ENCODE measurements around the gene PLCH2. TPM values are rescaled to one million over a fixed set of nuclear protein-coding genes. Genes with fewer than 3 reads are reported as not detected.

Gene PLCH2
- total RNA-seq, 2 experiments from 2014 or later: 1.4 to 2.2 TPM

DNA sequence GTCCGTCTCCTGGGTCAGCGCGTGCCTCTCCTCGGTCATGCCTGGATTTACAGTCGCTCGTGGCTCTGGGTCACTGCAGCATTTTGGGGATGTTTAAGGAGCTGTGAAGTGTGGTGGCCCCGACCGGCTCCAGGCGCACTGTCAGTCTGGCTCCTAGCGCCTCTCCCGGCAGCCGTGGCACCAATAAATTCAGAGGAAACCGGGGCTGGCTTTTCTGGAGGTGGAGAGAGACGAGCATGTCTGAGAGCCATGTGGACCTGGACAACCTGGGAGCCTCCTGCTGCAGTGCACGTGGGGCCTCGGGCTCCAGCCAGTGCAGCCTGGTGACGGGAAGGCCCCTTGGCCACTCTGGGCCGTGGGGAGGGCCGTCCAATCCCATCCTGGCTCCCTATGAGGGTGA is 17.1 kb downstream of the PLCH2 start:
- H3K4me1 ChIP-seq (ENCODE audit: insufficient read depth, low read length, poor library complexity, severe bottlenecking): peaks cover 69% of the 10 kb centered on the region
- H3K9me2 ChIP-seq (ENCODE audit: insufficient read depth, low read length): no peaks in the 10 kb centered on the region
- H3K9me3 ChIP-seq (ENCODE audit: low read length): no peaks in the 10 kb centered on the region
- H3K27ac ChIP-seq (ENCODE audit: low read depth, low read length, poor library complexity, severe bottlenecking): no peak overlapping the region
- no peak for DNase-seq (ENCODE audit: low spot score)
- TF ChIP-seq EZH2phosphoT487 (IDR thresholded peaks at IDR 0.05; ENCODE audit: borderline replicate concordance, low read depth, low read length): no peak
- TF ChIP-seq, protein P1, sequence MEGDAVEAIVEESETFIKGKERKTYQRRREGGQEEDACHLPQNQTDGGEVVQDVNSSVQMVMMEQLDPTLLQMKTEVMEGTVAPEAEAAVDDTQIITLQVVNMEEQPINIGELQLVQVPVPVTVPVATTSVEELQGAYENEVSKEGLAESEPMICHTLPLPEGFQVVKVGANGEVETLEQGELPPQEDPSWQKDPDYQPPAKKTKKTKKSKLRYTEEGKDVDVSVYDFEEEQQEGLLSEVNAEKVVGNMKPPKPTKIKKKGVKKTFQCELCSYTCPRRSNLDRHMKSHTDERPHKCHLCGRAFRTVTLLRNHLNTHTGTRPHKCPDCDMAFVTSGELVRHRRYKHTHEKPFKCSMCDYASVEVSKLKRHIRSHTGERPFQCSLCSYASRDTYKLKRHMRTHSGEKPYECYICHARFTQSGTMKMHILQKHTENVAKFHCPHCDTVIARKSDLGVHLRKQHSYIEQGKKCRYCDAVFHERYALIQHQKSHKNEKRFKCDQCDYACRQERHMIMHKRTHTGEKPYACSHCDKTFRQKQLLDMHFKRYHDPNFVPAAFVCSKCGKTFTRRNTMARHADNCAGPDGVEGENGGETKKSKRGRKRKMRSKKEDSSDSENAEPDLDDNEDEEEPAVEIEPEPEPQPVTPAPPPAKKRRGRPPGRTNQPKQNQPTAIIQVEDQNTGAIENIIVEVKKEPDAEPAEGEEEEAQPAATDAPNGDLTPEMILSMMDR (conservative IDR thresholded peaks at IDR 0.05; ENCODE audit: low read length): no peak
- H3K4me2 ChIP-seq (ENCODE audit: low read length): no peak overlapping the region
- intact Hi-C loops (cut with micrococcal nuclease; ENCODE audit: unreplicated experiment): no loop called here
- H4K20me1 ChIP-seq (ENCODE audit: insufficient read depth, low read length): no peaks in the 10 kb centered on the region
- ChIA-PET POLR2A (no interaction called here), CTCF (ENCODE audit: unreplicated experiment) (no interaction called here)
- H3K36me3 ChIP-seq (ENCODE audit: insufficient read depth, low read length): no peaks in the 10 kb centered on the region
- no peak overlapping the region for H2AFZ ChIP-seq (ENCODE audit: low read length)
- no peak overlapping the region for H3K4me3 ChIP-seq (ENCODE audit: low read depth, low read length, poor library complexity, severe bottlenecking)
- no TSS peak for BruUV-seq (replicated peaks)
- no peaks in the 10 kb centered on the region for H3K79me2 ChIP-seq (ENCODE audit: insufficient read depth, low read depth, low read length)

DNA sequence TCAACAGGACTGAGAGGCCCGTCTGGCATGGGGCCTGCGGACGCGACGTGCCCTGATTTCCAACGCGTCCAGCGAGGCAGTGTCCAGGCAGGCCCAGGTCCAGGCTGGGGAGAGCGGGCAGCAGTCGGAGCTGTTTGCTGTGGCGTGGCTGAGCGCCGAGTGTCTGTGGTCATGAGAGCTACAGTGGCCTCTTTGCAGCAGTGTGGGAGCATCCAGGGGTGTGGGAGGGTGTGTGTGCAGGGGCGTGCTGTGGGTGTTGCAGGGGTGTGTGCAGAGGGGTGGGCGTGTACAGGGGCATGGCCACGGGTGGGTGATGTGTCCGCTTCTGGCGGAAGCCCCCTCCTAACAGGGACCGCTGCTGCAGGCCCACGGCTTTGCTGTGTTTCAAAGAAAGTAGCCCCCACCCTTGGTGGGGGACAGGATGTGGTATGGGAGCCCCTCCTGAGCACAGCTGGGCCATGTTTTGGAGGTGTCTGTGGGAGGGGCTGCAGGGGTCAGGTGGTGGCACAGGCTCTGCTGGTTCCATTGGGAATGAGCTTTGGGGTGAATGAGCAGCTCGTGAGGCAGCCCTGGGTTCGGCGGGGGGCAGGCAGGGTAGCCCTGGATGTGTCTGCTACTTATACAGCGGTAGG is 17.7 kb downstream of the PLCH2 start:
- H3K4me3 ChIP-seq (ENCODE audit: low read depth, low read length, poor library complexity, severe bottlenecking): no peak overlapping the region
- H3K9me2 ChIP-seq (ENCODE audit: insufficient read depth, low read length): no peaks in the 10 kb centered on the region
- ChIA-PET POLR2A (interaction anchor here (1.1 kb wide), 1 partner anchor 33 kb away, joined by 6 read pairs; the partner anchor contains the start of gene PANK4), CTCF (ENCODE audit: unreplicated experiment) (no interaction called here)
- BruUV-seq (replicated peaks): no TSS peak
- H3K36me3 ChIP-seq (ENCODE audit: insufficient read depth, low read length): no peaks in the 10 kb centered on the region
- H3K79me2 ChIP-seq (ENCODE audit: insufficient read depth, low read depth, low read length): no peaks in the 10 kb centered on the region
- H3K4me2 ChIP-seq (ENCODE audit: low read length): peak overlapping the region; percentile 77
- no peak overlapping the region for H3K27ac ChIP-seq (ENCODE audit: low read depth, low read length, poor library complexity, severe bottlenecking)
- TF ChIP-seq, protein P1 (conservative IDR thresholded peaks at IDR 0.05; ENCODE audit: low read length): no peak
- TF ChIP-seq EZH2phosphoT487 (IDR thresholded peaks at IDR 0.05; ENCODE audit: borderline replicate concordance, low read depth, low read length): no peak
- no peaks in the 10 kb centered on the region for H4K20me1 ChIP-seq (ENCODE audit: insufficient read depth, low read length)
- no peak overlapping the region for H2AFZ ChIP-seq (ENCODE audit: low read length)
- H3K4me1 ChIP-seq (ENCODE audit: insufficient read depth, low read length, poor library complexity, severe bottlenecking): peaks cover 75% of the 10 kb centered on the region
- no peaks in the 10 kb centered on the region for H3K9me3 ChIP-seq (ENCODE audit: low read length)
- intact Hi-C loops (cut with micrococcal nuclease; ENCODE audit: unreplicated experiment): loop anchor here (2.0 kb wide), 1 partner anchor 27 kb away; no protein-coding TSS in a partner anchor
- peak; percentile 52 for DNase-seq (ENCODE audit: low spot score)

GRCh38 chr1:2494323-2494693 is 18.2 kb downstream of the PLCH2 start:
- Histone ChIP-seq H3K79me2 (ENCODE audit: insufficient read depth, low read depth, low read length) (no peaks in the 10 kb centered on the region), H2AFZ (ENCODE audit: low read length) (no peak overlapping the region), H3K9me3 (ENCODE audit: low read length) (no peaks in the 10 kb centered on the region), H3K9me2 (ENCODE audit: insufficient read depth, low read length) (no peaks in the 10 kb centered on the region), H3K4me2 (ENCODE audit: low read length) (peak overlapping the region; percentile 77), H4K20me1 (ENCODE audit: insufficient read depth, low read length) (no peaks in the 10 kb centered on the region), H3K4me3 (ENCODE audit: low read depth, low read length, poor library complexity, severe bottlenecking) (no peak overlapping the region), H3K36me3 (ENCODE audit: insufficient read depth, low read length) (no peaks in the 10 kb centered on the region), H3K4me1 (ENCODE audit: insufficient read depth, low read length, poor library complexity, severe bottlenecking) (peaks cover 80% of the 10 kb centered on the region), H3K27ac (ENCODE audit: low read depth, low read length, poor library complexity, severe bottlenecking) (no peak overlapping the region)
- no TSS peak for BruUV-seq (replicated peaks)
- intact Hi-C loops (cut with micrococcal nuclease; ENCODE audit: unreplicated experiment): loop anchor here (2.0 kb wide), 1 partner anchor 28 kb away; no protein-coding TSS in a partner anchor
- TF ChIP-seq, protein P1 (conservative IDR thresholded peaks at IDR 0.05; ENCODE audit: low read length): no peak
- TF ChIP-seq EZH2phosphoT487 (IDR thresholded peaks at IDR 0.05; ENCODE audit: borderline replicate concordance, low read depth, low read length): no peak
- peak; percentile 43 for DNase-seq (ENCODE audit: low spot score)
- ChIA-PET CTCF (ENCODE audit: unreplicated experiment) (interaction anchor here (0.6 kb wide), 1 partner anchor 83 kb away, joined by 3 read pairs; no protein-coding TSS in a partner anchor), POLR2A (interaction anchor here (1.1 kb wide), 1 partner anchor 32 kb away, joined by 6 read pairs; the partner anchor contains the start of gene PANK4)
